GM12801 (cell line): ENCODE measurements around the gene IGFL3.

Source experiments
- TF ChIP-seq, protein P1 (sequence below): IDR thresholded peaks from one replicate; pipeline ENCODE4 v1.5.1; 2011; ENCODE audit warnings: control low read depth; ENCODE audit not compliant: insufficient read length; ENCODE audit errors: extremely low read depth

The IGFL3 gene

DNA sequence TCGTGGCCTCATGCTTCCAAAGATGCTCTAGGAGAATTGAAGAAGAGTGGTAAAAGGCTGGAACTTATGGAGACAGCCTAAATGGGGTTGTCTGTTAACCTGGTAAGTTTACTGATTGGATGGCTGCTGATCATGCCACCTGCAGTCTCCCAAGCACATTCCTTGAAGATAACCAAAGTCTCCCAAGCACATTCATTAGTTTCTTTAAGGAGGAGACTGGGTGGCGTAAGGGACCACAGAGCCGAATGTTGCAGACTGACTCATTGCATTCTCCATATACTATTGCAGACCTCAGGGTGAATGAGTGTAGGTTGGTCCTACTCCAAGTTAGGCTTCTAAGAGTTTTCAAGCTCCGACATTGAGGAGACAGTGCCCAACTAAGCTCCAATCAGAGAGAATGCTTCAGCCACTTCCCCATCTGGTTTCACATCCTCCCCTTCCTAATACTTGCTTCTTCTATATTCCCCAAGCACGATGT, at the start of gene IGFL3:
Gene IGFL3 (minus strand): TSS at position 51 of the 478 bp plus-strand sequence. CDS start 39 bp downstream, at position 12.
- TF ChIP-seq, protein P1, sequence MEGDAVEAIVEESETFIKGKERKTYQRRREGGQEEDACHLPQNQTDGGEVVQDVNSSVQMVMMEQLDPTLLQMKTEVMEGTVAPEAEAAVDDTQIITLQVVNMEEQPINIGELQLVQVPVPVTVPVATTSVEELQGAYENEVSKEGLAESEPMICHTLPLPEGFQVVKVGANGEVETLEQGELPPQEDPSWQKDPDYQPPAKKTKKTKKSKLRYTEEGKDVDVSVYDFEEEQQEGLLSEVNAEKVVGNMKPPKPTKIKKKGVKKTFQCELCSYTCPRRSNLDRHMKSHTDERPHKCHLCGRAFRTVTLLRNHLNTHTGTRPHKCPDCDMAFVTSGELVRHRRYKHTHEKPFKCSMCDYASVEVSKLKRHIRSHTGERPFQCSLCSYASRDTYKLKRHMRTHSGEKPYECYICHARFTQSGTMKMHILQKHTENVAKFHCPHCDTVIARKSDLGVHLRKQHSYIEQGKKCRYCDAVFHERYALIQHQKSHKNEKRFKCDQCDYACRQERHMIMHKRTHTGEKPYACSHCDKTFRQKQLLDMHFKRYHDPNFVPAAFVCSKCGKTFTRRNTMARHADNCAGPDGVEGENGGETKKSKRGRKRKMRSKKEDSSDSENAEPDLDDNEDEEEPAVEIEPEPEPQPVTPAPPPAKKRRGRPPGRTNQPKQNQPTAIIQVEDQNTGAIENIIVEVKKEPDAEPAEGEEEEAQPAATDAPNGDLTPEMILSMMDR = no peak

DNA sequence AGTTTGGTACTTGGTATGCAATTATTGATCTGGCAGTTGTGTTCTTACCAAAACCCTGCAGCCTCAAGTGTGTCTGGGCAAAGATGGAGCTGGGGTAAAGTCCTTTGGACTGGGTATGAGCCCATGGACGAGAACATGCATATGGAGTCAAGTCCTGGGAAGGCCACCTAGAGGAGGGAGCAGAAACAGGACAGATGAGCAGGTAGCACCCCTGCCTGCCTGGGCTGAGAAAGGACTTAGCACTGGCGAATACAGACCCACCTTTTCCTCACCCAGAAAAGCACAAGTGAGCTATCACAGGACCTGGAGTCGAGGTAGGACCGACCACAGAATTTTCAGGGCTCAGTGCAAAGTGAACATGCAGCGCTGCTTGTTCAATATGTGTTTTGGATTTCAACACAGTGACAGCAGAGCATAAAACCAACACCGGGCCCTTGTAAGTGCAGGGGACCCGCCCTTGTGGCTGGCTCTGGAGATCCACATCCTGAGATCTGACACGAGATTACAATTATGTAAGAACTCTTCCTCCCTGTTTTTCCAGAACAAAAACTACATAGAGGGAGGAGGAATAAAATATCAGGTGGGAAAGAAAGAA, 49.5 kb upstream of the IGFL3 start:
- TF ChIP-seq, protein P1 = no peak

GRCh38 chr19:46162731-46163130, 38.2 kb upstream of the IGFL3 start:
- TF ChIP-seq, protein P1 = no peak

GRCh38 chr19:46160233-46160775, 35.8 kb upstream of the IGFL3 start:
- TF ChIP-seq, protein P1 = no peak

- TF ChIP-seq, protein P1 = no peak
These were observed 35.1 kb upstream of the IGFL3 start for GRCh38 chr19:46159418-46160232.

- TF ChIP-seq, protein P1 = no peak
These were observed 30.7 kb upstream of the IGFL3 start for GRCh38 chr19:46155237-46155636.

DNA sequence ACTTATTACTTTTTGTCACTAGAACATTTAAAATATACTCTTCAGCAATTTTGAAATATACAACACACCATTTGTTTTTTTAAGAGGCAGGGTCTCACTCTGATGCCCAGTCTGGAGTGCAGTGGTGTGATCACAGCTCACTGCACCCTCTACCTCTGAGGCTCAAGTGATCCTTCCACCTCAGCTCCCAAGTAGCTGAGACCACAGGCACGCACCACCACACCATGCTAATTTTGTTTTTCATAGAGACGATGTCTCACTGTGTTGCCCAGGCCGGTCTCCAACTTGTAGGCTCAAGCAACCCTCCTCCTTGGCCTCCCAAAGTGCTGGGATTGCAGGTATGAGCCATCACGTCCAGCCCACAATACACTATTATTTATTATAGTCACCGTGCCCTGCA, 26.1 kb upstream of the IGFL3 start:
- TF ChIP-seq, protein P1 = no peak
